ENCODE data around the gene AMD1. TPM values are rescaled to one million over a fixed set of nuclear protein-coding genes. Genes with fewer than 3 reads are reported as not detected.

Gene AMD1
- total and polyA plus RNA-seq, 9 of the 15 experiments (the other 6 are each of a cell fraction or from before 2014, with no cell fraction given): 60.0 to 151 (median 85.6) TPM

GRCh38 chr6:110897433-110897832, 22.8 kb downstream of the AMD1 start (continued):
- TF ChIP-seq, protein P1, sequence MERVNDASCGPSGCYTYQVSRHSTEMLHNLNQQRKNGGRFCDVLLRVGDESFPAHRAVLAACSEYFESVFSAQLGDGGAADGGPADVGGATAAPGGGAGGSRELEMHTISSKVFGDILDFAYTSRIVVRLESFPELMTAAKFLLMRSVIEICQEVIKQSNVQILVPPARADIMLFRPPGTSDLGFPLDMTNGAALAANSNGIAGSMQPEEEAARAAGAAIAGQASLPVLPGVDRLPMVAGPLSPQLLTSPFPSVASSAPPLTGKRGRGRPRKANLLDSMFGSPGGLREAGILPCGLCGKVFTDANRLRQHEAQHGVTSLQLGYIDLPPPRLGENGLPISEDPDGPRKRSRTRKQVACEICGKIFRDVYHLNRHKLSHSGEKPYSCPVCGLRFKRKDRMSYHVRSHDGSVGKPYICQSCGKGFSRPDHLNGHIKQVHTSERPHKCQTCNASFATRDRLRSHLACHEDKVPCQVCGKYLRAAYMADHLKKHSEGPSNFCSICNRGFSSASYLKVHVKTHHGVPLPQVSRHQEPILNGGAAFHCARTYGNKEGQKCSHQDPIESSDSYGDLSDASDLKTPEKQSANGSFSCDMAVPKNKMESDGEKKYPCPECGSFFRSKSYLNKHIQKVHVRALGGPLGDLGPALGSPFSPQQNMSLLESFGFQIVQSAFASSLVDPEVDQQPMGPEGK (CRISPR knock-in tag; IDR thresholded peaks at IDR 0.05; ENCODE audit: borderline replicate concordance): no peak
- TF ChIP-seq NFRKB (IDR thresholded peaks at IDR 0.05; ENCODE audit: low read depth) (no peak), BHLHE40 (IDR thresholded peaks at IDR 0.05; ENCODE audit: low read length) (no peak), THRAP3 (IDR thresholded peaks at IDR 0.05; ENCODE audit: borderline replicate concordance) (0 out of 2 replicates have a peak, but pooled peaks have one; percentile 32), ZNF644 (tag; IDR thresholded peaks at IDR 0.05; ENCODE audit: low read depth) (no peak), ID3 (CRISPR knock-in tag; IDR thresholded peaks at IDR 0.05) (no peak), ID3 (tag; IDR thresholded peaks at IDR 0.05) (no peak), LCOR (CRISPR knock-in tag; IDR thresholded peaks at IDR 0.05) (no peak), HES1 (IDR thresholded peaks at IDR 0.05; ENCODE audit: low read depth) (no peak), ZNF764 (CRISPR knock-in tag; IDR thresholded peaks at IDR 0.05; ENCODE audit: low read depth) (no peak), ZNF134 (CRISPR knock-in tag; conservative IDR thresholded peaks at IDR 0.05) (no peak), JUND (IDR thresholded peaks at IDR 0.05; ENCODE audit: borderline replicate concordance, low read depth, low read length) (peak; percentile 80), JUND (tag; IDR thresholded peaks at IDR 0.05; ENCODE audit: borderline replicate concordance, low read depth, low read length) (peak; percentile 61; the same call in 1 of the 3 replicates), HINFP (tag; conservative IDR thresholded peaks at IDR 0.05; ENCODE audit: low read depth) (no peak), EHMT2 (IDR thresholded peaks at IDR 0.05) (peak; percentile 55; the same call in 1 of the 2 replicates)
- TF ChIP-seq, protein P2, sequence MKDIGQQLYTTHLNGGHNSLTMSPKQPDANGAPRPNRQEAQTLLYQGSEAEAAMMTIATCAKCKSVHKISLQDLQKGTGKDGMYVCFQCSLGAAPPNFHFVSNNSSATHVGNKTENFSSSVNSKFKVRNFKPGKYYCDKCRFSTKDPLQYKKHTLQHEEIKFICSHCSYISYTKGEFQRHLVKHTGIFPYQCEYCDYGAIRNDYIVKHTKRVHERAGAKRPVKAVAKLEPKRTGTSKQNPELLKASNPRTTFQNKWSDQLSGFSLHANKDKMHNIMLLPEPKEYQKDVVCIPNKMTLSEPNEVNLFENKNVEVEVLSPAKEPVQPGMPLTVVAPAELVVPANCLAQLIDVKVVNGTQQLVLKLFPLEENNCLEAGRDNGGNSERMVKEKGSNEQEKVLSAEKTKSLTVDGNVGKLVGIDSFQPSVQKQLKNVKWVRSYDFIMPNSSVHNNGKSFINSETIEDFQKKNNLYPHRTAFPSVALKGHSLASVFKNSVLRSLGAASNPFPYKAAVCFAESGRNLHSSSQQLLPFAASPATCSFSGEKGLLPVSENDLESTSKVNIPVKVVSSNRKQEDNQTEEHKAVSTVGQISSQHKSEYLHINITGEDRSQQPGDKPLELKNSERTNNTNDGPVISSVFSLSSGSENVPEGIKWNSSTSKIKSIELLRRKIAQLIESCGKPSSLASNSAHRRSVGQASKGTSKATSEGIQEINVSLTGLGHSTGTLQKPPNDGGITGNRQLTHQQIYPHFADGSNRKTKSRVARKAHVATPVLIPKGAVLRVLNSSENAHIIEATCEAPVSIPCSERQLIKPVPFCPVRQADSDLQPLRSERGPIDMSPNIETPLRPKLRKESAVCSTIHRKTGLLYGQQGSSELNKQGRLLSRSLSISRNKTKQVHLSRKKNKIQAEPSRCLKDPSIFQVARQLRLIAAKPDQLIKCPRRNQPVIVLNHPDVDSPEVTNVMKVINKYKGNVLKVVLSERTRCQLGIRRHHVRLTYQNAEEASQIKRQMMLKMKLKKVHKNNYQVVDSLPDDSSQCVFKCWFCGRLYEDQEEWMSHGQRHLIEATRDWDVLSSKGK (CRISPR knock-in tag; IDR thresholded peaks at IDR 0.05): no peak
